GM21723 (cell line): Measurements from ENCODE around the gene TPM4.
"Not testable (repeated sequence)": the region's sequence is repeated elsewhere in the genome, so short reads cannot be mapped to it uniquely, and the experiment has no call there.

Source experiments
- ATAC-seq: cut with Tn5 transposase; IDR thresholded peaks from one replicate; pipeline ENCODE4 v1.9.1; 2021; ENCODE audit warnings: mild to moderate bottlenecking, moderate library complexity; ENCODE audit not compliant: unreplicated experiment

Gene TPM4

GRCh38 chr19:16071072-16071691 is 5.1 kb upstream of the TPM4 start:
- ATAC-seq, result no peak

- ATAC-seq, result no peak
These were observed 2.8 kb upstream of the TPM4 start for GRCh38 chr19:16073481-16073880.

GRCh38 chr19:16073988-16074387 is 2.3 kb upstream of the TPM4 start:
- ATAC-seq, result no peak

GRCh38 chr19:16074488-16075365 is 1.6 kb upstream of the TPM4 start:
- no peak for ATAC-seq

- no peak for ATAC-seq
These were observed 703 bp upstream of the TPM4 start for GRCh38 chr19:16075430-16076153.

GRCh38 chr19:16076958-16077611 is 790 bp downstream of the TPM4 start:
- no peak for ATAC-seq

GRCh38 chr19:16077984-16078758 is 1.9 kb downstream of the TPM4 start:
- no peak for ATAC-seq

- peak; percentile 50 for ATAC-seq
These were observed 2.7 kb downstream of the TPM4 start for GRCh38 chr19:16078759-16079707.

GRCh38 chr19:16084067-16084685 is 7.9 kb downstream of the TPM4 start:
- no peak for ATAC-seq

GRCh38 chr19:16085115-16085514 is 8.8 kb downstream of the TPM4 start:
- no peak for ATAC-seq

- ATAC-seq, result not testable (repeated sequence)
These were observed 11.1 kb downstream of the TPM4 start for GRCh38 chr19:16087404-16087803.

- no peak for ATAC-seq
These were observed 11.6 kb downstream of the TPM4 start for GRCh38 chr19:16087940-16088339.

GRCh38 chr19:16088351-16089009 is 12.2 kb downstream of the TPM4 start:
- no peak for ATAC-seq

GRCh38 chr19:16089010-16089846 is 12.9 kb downstream of the TPM4 start:
- no peak for ATAC-seq

GRCh38 chr19:16091546-16092475 is 15.5 kb downstream of the TPM4 start:
- ATAC-seq, result no peak

GRCh38 chr19:16094360-16095070 is 18.2 kb downstream of the TPM4 start:
- no peak for ATAC-seq
